Right atrium auricular region (tissue), 2 donors: Measurements from ENCODE around the gene ZNF536. TPM values are rescaled to one million over a fixed set of nuclear protein-coding genes. Genes with fewer than 3 reads are reported as not detected.

Experiments
- DNase-seq: peaks from one replicate; pipeline ENCODE4 v3.0.0-alpha.2; 2019; ENCODE audit warnings: low spot score
- H3K27ac ChIP-seq, 2 donors: fragments of 200-600 bp; sonication (generic); 1 replicate in 1 of 2; 2 replicates in 1 of 2; pipeline ENCODE4 v1.5.1; 2016 to 2019
- H3K27me3 ChIP-seq, 2 donors: fragments of 200-600 bp; sonication (generic); one replicate each; pipeline versions ENCODE4 v1.5.1 to v1.6.0; 2017 to 2019
- H3K36me3 ChIP-seq: fragments of 200-600 bp; sonication (generic); one replicate; pipeline ENCODE4 v1.5.1; 2016
- H3K4me1 ChIP-seq, 2 donors: fragments of 200-600 bp; sonication (generic); one replicate each; pipeline versions ENCODE4 v1.5.1 to v1.6.0; 2017 to 2019
- H3K4me3 ChIP-seq, 2 donors: fragments of 200-600 bp; sonication (generic); 1 replicate in 1 of 2; 2 replicates in 1 of 2; pipeline ENCODE4 v1.5.1; 2017 to 2019; ENCODE audit warnings: mild to moderate bottlenecking in 1 of 2, moderate library complexity in 1 of 2
- H3K9me3 ChIP-seq, 2 donors: fragments of 200-600 bp; sonication (generic); one replicate each; pipeline ENCODE4 v1.5.1; 2019
- CTCF ChIP-seq, 2 donors: fragments of 200-600 bp; sonication (generic); IDR thresholded peaks; one replicate each; pipeline ENCODE4 v1.5.1; 2019; ENCODE audit warnings: antibody characterized with exemption in 2 of 2
- total RNA-seq, 2 donors: library from RNA; depleted of rRNA; stranded (reverse); fragments of >200 nt; gene quantifications; one replicate each; pipeline ENCODE4 v1.1.0, GENCODE V29; 2016

The ZNF536 gene
- total RNA-seq, 2 donors from 2014 or later: 1.9 to 2.7 TPM

GRCh38 chr19:30351774-30352173 lies 20.4 kb upstream of the ZNF536 start:
- no peak for TF ChIP-seq CTCF (IDR thresholded peaks at IDR 0.05)
- H3K27ac ChIP-seq: no peak overlapping the region
- no peaks in the 10 kb centered on the region for H3K36me3 ChIP-seq
- no peak for DNase-seq
- no peak overlapping the region for H3K4me3 ChIP-seq
- no peaks in the 10 kb centered on the region for H3K9me3 ChIP-seq
- no peaks in the 10 kb centered on the region for H3K4me1 ChIP-seq
- H3K27me3 ChIP-seq: no peaks in the 10 kb centered on the region

- Histone ChIP-seq H3K4me3 (no peak overlapping the region), H3K9me3 (no peaks in the 10 kb centered on the region), H3K36me3 (no peaks in the 10 kb centered on the region), H3K27me3 (no peaks in the 10 kb centered on the region), H3K4me1 (no peaks in the 10 kb centered on the region), H3K27ac (no peak overlapping the region)
- TF ChIP-seq CTCF (IDR thresholded peaks at IDR 0.05): no peak
- no peak for DNase-seq
These were observed 18.7 kb upstream of the ZNF536 start for GRCh38 chr19:30353394-30353945.

- no peak for DNase-seq
- Histone ChIP-seq H3K4me1 (no peaks in the 10 kb centered on the region), H3K27ac (no peak overlapping the region), H3K27me3 (no peaks in the 10 kb centered on the region), H3K9me3 (no peaks in the 10 kb centered on the region), H3K4me3 (no peak overlapping the region), H3K36me3 (no peaks in the 10 kb centered on the region)
- no peak for TF ChIP-seq CTCF (IDR thresholded peaks at IDR 0.05)
These were observed 16.6 kb upstream of the ZNF536 start for GRCh38 chr19:30355586-30355985.

GRCh38 chr19:30356951-30357579 lies 15.1 kb upstream of the ZNF536 start:
- Histone ChIP-seq H3K27ac (no peak overlapping the region), H3K4me3 (no peak overlapping the region), H3K4me1 (no peaks in the 10 kb centered on the region), H3K9me3 (no peaks in the 10 kb centered on the region), H3K27me3 (no peaks in the 10 kb centered on the region), H3K36me3 (no peaks in the 10 kb centered on the region)
- no peak for DNase-seq
- no peak for TF ChIP-seq CTCF (IDR thresholded peaks at IDR 0.05)

GRCh38 chr19:30357580-30357954 lies 14.6 kb upstream of the ZNF536 start:
- H3K27me3 ChIP-seq: no peaks in the 10 kb centered on the region
- no peak for DNase-seq
- no peak overlapping the region for H3K4me3 ChIP-seq
- no peaks in the 10 kb centered on the region for H3K9me3 ChIP-seq
- no peak overlapping the region for H3K27ac ChIP-seq
- no peak for TF ChIP-seq CTCF (IDR thresholded peaks at IDR 0.05)
- H3K36me3 ChIP-seq: no peaks in the 10 kb centered on the region
- no peaks in the 10 kb centered on the region for H3K4me1 ChIP-seq

GRCh38 chr19:30358319-30358718 lies 13.9 kb upstream of the ZNF536 start:
- H3K4me1 ChIP-seq: no peaks in the 10 kb centered on the region
- no peak for TF ChIP-seq CTCF (IDR thresholded peaks at IDR 0.05)
- H3K27ac ChIP-seq: no peak overlapping the region
- H3K9me3 ChIP-seq: no peaks in the 10 kb centered on the region
- no peak overlapping the region for H3K4me3 ChIP-seq
- DNase-seq: no peak
- no peaks in the 10 kb centered on the region for H3K36me3 ChIP-seq
- no peaks in the 10 kb centered on the region for H3K27me3 ChIP-seq
